K562 (cell line): Measurements from ENCODE around the gene KCTD19. TPM values are rescaled to one million over a fixed set of nuclear protein-coding genes. Genes with fewer than 3 reads are reported as not detected.
A peak's percentile ranks its signal among the peaks of the same experiment; 100 is the strongest.

ENCODE experiments used
- ADNP ChIP-seq: fragments of 200-800 bp; sonication (Bioruptor generic); IDR thresholded peaks from 2 replicates; pipeline ENCODE4 v1.6.1; 2016; ENCODE audit warnings: missing genetic modification characterization, missing compliant biosample characterization
- ARID2 ChIP-seq: fragments of 450-650 bp; IDR thresholded peaks from 2 replicates; pipeline ENCODE4 v1.6.1; 2017; ENCODE audit warnings: antibody characterized with exemption, mild to moderate bottlenecking
- MAZ ChIP-seq, 2 experiments: fragments of 450-650 bp in 1 of 2; sonication (generic) in 1 of 2; formaldehyde crosslinking; IDR thresholded peaks in 1 of 2; conservative IDR thresholded peaks in 1 of 2; 2 replicates each; pipeline versions ENCODE4 v1.4.0 to v1.5.0; 2020; ENCODE audit warnings: mild to moderate bottlenecking in 1 of 2, missing genetic modification reagents in 1 of 2
- SNIP1 ChIP-seq: fragments of 450-650 bp; IDR thresholded peaks from 2 replicates; pipeline ENCODE4 v1.7.1; 2017; ENCODE audit warnings: low read depth, mild to moderate bottlenecking
- TAF1 ChIP-seq: IDR thresholded peaks from 2 replicates; pipeline ENCODE4 v1.6.1; 2011; ENCODE audit warnings: mild to moderate bottlenecking, low read length, moderate library complexity; ENCODE audit not compliant: insufficient read depth, control insufficient read depth, severe bottlenecking; ENCODE audit errors: extremely low read depth
- ZEB2 ChIP-seq: fragments of 450-650 bp; IDR thresholded peaks from 2 replicates; pipeline ENCODE4 v1.6.1; 2016
- ZNF133 ChIP-seq: fragments of 250-450 bp; sonication (Bioruptor Pico); IDR thresholded peaks from 2 replicates; pipeline ENCODE4 v1.4.0; 2020; ENCODE audit warnings: mild to moderate bottlenecking
- polyA plus RNA-seq, 8 experiments: library from polyadenylated mRNA; depleted of rRNA in 4 of 8; stranded (reverse) in 5 of 8; unstranded in 3 of 8; fragments of >200 nt; fragmentation: Nextera tagmentation in 2 of 8; fragmentation: Illumina TruSeq in 1 of 8; extraction: Ambion mirVana in 2 of 8; extraction: Trizol in 1 of 8; gene quantifications; 2 replicates each; pipeline versions ENCODE4 v1.2.1 to v1.2.3, GENCODE V29; 2011 to 2014; ENCODE audit warnings: inconsistent platforms in 1 of 8, missing spikeins in 1 of 8
- total RNA-seq, 7 experiments: library from RNA; depleted of rRNA in 6 of 7; stranded (reverse); fragments of >200 nt in 6 of 7; fragmentation: Illumina TruSeq in 2 of 7; extraction: Trizol in 2 of 7; gene quantifications; 2 replicates each; pipeline versions ENCODE4 v1.2.1 to v1.2.3, GENCODE V29; 2011 to 2021; ENCODE audit warnings: low replicate concordance in 1 of 7
- TF ChIP-seq, protein P1 (sequence below): conservative IDR thresholded peaks from 2 replicates; pipeline ENCODE4 v1.6.1; 2011; ENCODE audit warnings: low read depth, mild to moderate bottlenecking, low read length; ENCODE audit not compliant: control insufficient read depth

The KCTD19 gene
- total and polyA plus RNA-seq, 9 of the 15 experiments (the other 6 are each of a cell fraction or from before 2014, with no cell fraction given), result 0.03 to 0.91 (median 0.22) TPM; not detected in 2

DNA sequence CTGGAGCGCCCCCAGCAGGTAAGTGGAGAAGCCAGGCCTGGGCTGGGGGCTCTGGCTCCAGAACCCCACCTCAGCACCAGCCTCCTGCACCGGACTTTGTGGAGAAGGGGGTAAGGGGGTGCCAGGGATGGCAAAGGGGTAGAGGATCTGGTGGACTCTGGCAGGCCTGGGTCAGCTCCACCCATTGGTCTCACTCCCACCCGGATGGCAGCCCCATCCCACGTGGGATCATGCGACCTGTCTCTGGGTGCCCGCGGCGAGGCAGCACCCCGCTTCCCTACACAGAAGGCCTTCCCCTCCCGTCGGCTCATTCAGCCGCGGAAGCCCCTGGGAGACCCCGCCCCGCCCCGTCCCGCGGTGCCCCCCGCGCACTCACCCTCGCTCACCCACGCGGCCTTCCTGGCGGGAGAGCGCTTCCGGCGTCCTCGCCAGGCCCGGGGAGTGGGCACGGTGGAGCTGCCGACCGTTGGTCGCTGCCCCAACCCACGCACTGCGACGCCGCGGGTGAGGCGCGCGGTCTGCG, 47.7 kb downstream of the KCTD19 start (continued):
- 0 out of 2 replicates have a peak, but pooled peaks have one; percentile 10 for TF ChIP-seq ADNP (tag)
- TF ChIP-seq ZEB2, result peak; percentile 74
- no peak for TF ChIP-seq SNIP1
- peak; percentile 24; the same call in 1 of the 2 replicates for TF ChIP-seq ARID2
- no peak for TF ChIP-seq TAF1
- TF ChIP-seq, protein P1, sequence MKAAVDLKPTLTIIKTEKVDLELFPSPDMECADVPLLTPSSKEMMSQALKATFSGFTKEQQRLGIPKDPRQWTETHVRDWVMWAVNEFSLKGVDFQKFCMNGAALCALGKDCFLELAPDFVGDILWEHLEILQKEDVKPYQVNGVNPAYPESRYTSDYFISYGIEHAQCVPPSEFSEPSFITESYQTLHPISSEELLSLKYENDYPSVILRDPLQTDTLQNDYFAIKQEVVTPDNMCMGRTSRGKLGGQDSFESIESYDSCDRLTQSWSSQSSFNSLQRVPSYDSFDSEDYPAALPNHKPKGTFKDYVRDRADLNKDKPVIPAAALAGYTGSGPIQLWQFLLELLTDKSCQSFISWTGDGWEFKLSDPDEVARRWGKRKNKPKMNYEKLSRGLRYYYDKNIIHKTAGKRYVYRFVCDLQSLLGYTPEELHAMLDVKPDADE, result peak; percentile 55; the same call in 1 of the 2 replicates
- TF ChIP-seq ZNF133 (CRISPR knock-in tag), result no peak
- TF ChIP-seq MAZ (CRISPR knock-in tag; conservative IDR thresholded peaks at IDR 0.05 in 1 of 2, IDR thresholded peaks at IDR 0.05 in 1 of 2), result peak; percentile 37 to 68; a peak in 3 of 4 replicates
